ENCODE results near the gene DAAM1. TPM values are rescaled to one million over a fixed set of nuclear protein-coding genes. Genes with fewer than 3 reads are reported as not detected.

The DAAM1 gene
- total RNA-seq, 2 donors from 2014 or later: 94.0 to 99.4 TPM

DNA sequence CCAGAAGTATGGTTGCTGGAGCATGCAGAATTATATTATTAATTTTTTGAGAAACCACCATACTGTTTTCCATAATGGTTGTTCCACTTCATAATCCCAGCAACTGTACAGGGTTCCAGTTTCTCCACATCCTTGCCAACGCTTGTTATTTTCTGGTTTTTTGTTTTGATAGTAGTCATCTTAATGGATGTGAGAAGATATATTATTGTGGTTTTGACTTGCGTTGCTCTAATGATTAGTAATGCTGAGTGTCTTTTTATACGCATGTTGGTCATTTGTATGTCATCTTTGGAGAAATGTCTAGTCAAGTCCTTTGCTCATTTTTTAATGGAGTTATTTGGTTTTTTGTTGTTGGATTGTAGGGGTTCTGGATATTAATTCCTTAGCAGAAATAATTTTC is 58.1 kb downstream of the DAAM1 start:
- H3K27me3 Mint-ChIP-seq (ENCODE audit: insufficient read depth): peaks cover 54% of the 10 kb centered on the region
- Histone ChIP-seq H3K4me3 (ENCODE audit: low read length) (no peak overlapping the region), H3K4me1 (ENCODE audit: control insufficient read depth, insufficient read depth, low read length) (peaks cover 11% of the 10 kb centered on the region), H3K9ac (ENCODE audit: extremely low read depth, low read length, poor library complexity, severe bottlenecking) (no peak overlapping the region), H3K27me3 (ENCODE audit: control insufficient read depth, insufficient read depth, low read length, poor library complexity, severe bottlenecking) (no peaks in the 10 kb centered on the region), H3K36me3 (ENCODE audit: control insufficient read depth, insufficient read depth, low read length) (peaks cover 15% of the 10 kb centered on the region), H3K9me3 (ENCODE audit: control insufficient read depth, low read length) (no peaks in the 10 kb centered on the region), H3K27ac (ENCODE audit: low read depth, low read length) (no peak overlapping the region)
- H3K27ac Mint-ChIP-seq: no peak overlapping the region
- TF ChIP-seq, protein P1, sequence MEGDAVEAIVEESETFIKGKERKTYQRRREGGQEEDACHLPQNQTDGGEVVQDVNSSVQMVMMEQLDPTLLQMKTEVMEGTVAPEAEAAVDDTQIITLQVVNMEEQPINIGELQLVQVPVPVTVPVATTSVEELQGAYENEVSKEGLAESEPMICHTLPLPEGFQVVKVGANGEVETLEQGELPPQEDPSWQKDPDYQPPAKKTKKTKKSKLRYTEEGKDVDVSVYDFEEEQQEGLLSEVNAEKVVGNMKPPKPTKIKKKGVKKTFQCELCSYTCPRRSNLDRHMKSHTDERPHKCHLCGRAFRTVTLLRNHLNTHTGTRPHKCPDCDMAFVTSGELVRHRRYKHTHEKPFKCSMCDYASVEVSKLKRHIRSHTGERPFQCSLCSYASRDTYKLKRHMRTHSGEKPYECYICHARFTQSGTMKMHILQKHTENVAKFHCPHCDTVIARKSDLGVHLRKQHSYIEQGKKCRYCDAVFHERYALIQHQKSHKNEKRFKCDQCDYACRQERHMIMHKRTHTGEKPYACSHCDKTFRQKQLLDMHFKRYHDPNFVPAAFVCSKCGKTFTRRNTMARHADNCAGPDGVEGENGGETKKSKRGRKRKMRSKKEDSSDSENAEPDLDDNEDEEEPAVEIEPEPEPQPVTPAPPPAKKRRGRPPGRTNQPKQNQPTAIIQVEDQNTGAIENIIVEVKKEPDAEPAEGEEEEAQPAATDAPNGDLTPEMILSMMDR (conservative IDR thresholded peaks at IDR 0.05): no peak
- H3K4me3 Mint-ChIP-seq: no peak overlapping the region
- peaks cover 8% of the 10 kb centered on the region for H3K9me3 Mint-ChIP-seq
- H3K36me3 Mint-ChIP-seq (ENCODE audit: low read depth): peaks cover 18% of the 10 kb centered on the region
- no peak for DNase-seq
- peaks cover 28% of the 10 kb centered on the region for H3K4me1 Mint-ChIP-seq
- 85 to 94% methylated on average over 3 of the region's 3 CpGs for WGBS, 2 experiments (ENCODE audit: insufficient coverage in 1 of 2, insufficient read length in 1 of 2)

DNA sequence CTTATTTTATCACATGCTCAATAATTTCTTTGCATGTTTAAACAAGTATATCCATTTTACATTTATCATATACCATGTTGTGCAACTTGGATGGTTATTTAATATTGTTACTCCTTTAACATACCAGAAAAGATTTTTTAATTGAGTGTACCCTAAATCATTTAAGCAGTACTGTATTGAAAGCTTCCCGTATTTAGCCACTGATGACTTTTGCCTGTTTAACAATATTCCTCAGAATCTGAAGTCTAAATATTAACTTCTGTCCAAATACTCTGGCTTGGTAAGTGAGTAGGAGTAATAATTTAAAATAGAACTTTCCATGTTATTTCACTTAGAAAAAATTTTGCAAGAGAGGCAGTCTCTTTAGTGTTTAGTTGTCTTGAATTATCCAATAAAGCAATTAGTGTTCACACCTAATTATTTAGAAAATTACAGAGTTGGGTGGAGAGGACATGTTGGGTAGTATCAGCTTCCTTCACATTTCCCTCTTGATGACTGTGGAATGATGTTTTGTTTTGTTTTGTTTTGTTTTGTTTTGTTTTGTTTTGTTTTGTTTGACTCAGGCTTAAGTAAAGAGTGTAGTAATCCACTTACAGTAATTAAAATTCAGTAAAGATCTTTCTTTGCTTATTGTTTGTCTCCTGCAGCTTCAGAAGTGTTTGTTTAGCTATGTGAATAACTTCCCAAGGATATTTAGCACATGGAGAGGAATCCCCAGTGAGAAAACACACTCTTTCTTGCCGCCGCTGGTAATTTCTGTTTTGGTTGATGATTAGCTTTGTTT is 59.5 kb downstream of the DAAM1 start:
- H3K4me3 Mint-ChIP-seq: no peak overlapping the region
- H3K9me3 Mint-ChIP-seq: peaks cover 8% of the 10 kb centered on the region
- TF ChIP-seq, protein P1 (conservative IDR thresholded peaks at IDR 0.05): no peak
- H3K9ac ChIP-seq (ENCODE audit: extremely low read depth, low read length, poor library complexity, severe bottlenecking): no peak overlapping the region
- WGBS, 2 experiments (ENCODE audit: insufficient coverage in 1 of 2, insufficient read length in 1 of 2): 80% methylated on average over 3 of the region's 3 CpGs; no CpG with 5 or more reads in 1 of the 2 experiments
- peak overlapping the region; percentile 35 for H3K4me3 ChIP-seq (ENCODE audit: low read length)
- peaks cover 16% of the 10 kb centered on the region for H3K4me1 ChIP-seq (ENCODE audit: control insufficient read depth, insufficient read depth, low read length)
- peaks cover 58% of the 10 kb centered on the region for H3K27me3 Mint-ChIP-seq (ENCODE audit: insufficient read depth)
- peaks cover 39% of the 10 kb centered on the region for H3K4me1 Mint-ChIP-seq
- H3K27ac Mint-ChIP-seq: peak overlapping the region; percentile 84
- H3K36me3 ChIP-seq (ENCODE audit: control insufficient read depth, insufficient read depth, low read length): peaks cover 14% of the 10 kb centered on the region
- peaks cover 14% of the 10 kb centered on the region for H3K36me3 Mint-ChIP-seq (ENCODE audit: low read depth)
- DNase-seq: no peak
- no peaks in the 10 kb centered on the region for H3K27me3 ChIP-seq (ENCODE audit: control insufficient read depth, insufficient read depth, low read length, poor library complexity, severe bottlenecking)
- H3K27ac ChIP-seq (ENCODE audit: low read depth, low read length): no peak overlapping the region
- no peaks in the 10 kb centered on the region for H3K9me3 ChIP-seq (ENCODE audit: control insufficient read depth, low read length)

DNA sequence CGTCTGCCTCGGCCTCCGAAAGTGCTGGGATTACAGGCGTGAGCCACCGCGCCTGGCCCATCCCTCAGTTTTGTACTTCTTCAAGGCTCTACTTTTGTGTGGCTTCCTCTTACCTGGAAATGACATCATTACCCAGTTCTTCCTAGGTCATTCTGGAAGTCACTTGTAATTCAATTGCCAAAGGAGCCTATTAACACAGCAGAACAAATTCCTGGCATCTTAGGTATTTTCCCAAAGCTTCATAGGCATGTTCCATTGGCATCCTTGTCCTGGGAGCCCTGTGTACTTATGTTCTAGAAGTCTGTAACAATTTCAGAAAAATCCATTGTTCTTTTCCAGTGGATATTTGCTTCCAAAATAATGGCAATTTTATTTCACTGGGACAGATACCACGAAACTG is 60.6 kb downstream of the DAAM1 start:
- Histone ChIP-seq H3K9ac (ENCODE audit: extremely low read depth, low read length, poor library complexity, severe bottlenecking) (no peak overlapping the region), H3K4me1 (ENCODE audit: control insufficient read depth, insufficient read depth, low read length) (peaks cover 23% of the 10 kb centered on the region), H3K9me3 (ENCODE audit: control insufficient read depth, low read length) (no peaks in the 10 kb centered on the region), H3K4me3 (ENCODE audit: low read length) (no peak overlapping the region), H3K36me3 (ENCODE audit: control insufficient read depth, insufficient read depth, low read length) (peaks cover 5% of the 10 kb centered on the region), H3K27me3 (ENCODE audit: control insufficient read depth, insufficient read depth, low read length, poor library complexity, severe bottlenecking) (no peaks in the 10 kb centered on the region), H3K27ac (ENCODE audit: low read depth, low read length) (no peak overlapping the region)
- H3K4me1 Mint-ChIP-seq: peaks cover 49% of the 10 kb centered on the region
- 96 to 100% methylated on average over 7 of the region's 7 CpGs for WGBS, 2 experiments (ENCODE audit: insufficient coverage in 1 of 2, insufficient read length in 1 of 2)
- H3K9me3 Mint-ChIP-seq: peaks cover under 1% of the 10 kb centered on the region
- no peak overlapping the region for H3K4me3 Mint-ChIP-seq
- no peak for DNase-seq
- TF ChIP-seq, protein P1 (conservative IDR thresholded peaks at IDR 0.05): no peak
- H3K36me3 Mint-ChIP-seq (ENCODE audit: low read depth): peaks cover 5% of the 10 kb centered on the region
- no peak overlapping the region for H3K27ac Mint-ChIP-seq
- peaks cover 52% of the 10 kb centered on the region for H3K27me3 Mint-ChIP-seq (ENCODE audit: insufficient read depth)

Measured in endodermal cell (in vitro differentiated cells).